ENCODE measurements around the gene KY.

The KY gene

DNA sequence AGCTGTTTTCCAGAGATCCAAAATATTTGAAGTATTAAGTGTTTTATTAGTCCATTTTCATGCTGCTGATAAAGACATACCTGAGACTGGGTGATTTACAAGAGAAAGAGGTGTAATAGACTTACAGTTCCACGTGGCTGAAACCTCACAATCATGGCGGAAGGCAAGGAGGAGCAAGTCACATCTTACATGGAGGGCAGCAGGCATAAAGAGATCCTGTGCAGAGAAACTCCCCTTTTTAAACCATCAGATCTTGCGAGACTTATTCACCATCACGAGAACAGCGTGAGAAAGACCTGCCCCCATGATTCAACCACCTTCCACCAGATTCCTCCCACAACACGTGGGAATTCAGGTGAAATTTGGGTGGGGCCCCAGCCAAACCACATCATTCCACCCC is 82.0 kb downstream of the KY start:
- DNase-seq (ENCODE audit: low read depth): no peak
- no peak overlapping the region for H3K4me3 ChIP-seq (ENCODE audit: low read depth, low read length)
- TF ChIP-seq CTCF (IDR thresholded peaks at IDR 0.05; ENCODE audit: low read depth, low read length): no peak

- DNase-seq (ENCODE audit: low read depth): peak; percentile 90
These were observed 83.2 kb downstream of the KY start for GRCh38 chr3:134567605-134568004.

GRCh38 chr3:134564991-134565390 is 85.8 kb downstream of the KY start:
- no peak for DNase-seq (ENCODE audit: low read depth)
- TF ChIP-seq CTCF (IDR thresholded peaks at IDR 0.05; ENCODE audit: low read depth, low read length): no peak
- TF ChIP-seq POLR2A (IDR thresholded peaks at IDR 0.05; ENCODE audit: extremely low read depth, insufficient read length): no peak
- TF ChIP-seq, protein P1, sequence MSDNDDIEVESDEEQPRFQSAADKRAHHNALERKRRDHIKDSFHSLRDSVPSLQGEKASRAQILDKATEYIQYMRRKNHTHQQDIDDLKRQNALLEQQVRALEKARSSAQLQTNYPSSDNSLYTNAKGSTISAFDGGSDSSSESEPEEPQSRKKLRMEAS (IDR thresholded peaks at IDR 0.05; ENCODE audit: low read depth, low read length): no peak
- no peak for TF ChIP-seq MYC (IDR thresholded peaks at IDR 0.05; ENCODE audit: low read depth, low read length)
- H3K4me3 ChIP-seq (ENCODE audit: low read depth, low read length): no peak overlapping the region

More at GRCh38 chr3:134567605-134568004, 83.2 kb downstream of the KY start:
- TF ChIP-seq POLR2A (IDR thresholded peaks at IDR 0.05; ENCODE audit: extremely low read depth, insufficient read length) (no peak), MYC (IDR thresholded peaks at IDR 0.05; ENCODE audit: low read depth, low read length) (no peak), CTCF (IDR thresholded peaks at IDR 0.05; ENCODE audit: low read depth, low read length) (no peak)
- TF ChIP-seq, protein P1 (IDR thresholded peaks at IDR 0.05; ENCODE audit: low read depth, low read length): no peak
- H3K4me3 ChIP-seq (ENCODE audit: low read depth, low read length): no peak overlapping the region

DNA sequence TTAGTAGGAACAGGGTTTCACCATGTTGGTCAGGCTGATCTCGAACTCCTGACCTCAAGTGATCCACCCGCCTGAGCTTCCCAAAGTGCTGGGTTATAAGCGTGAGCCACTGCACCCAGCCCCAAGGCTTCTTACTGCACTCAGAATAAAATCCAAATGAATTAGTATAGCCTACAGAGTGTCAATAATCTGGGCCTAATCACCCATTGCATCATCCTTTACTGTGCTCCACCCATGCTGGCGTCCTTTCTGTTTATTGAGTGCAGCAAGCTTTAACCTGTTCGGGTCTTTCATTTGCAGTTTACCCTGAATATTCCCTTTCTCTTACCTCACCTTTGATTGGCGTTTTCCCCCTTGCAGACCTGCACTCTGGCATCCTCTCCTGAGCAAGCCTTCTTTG is 87.2 kb downstream of the KY start:
- no peak overlapping the region for H3K4me3 ChIP-seq (ENCODE audit: low read depth, low read length)
- no peak for TF ChIP-seq CTCF (IDR thresholded peaks at IDR 0.05; ENCODE audit: low read depth, low read length)
- TF ChIP-seq, protein P1 (IDR thresholded peaks at IDR 0.05; ENCODE audit: low read depth, low read length): no peak
- TF ChIP-seq MYC (IDR thresholded peaks at IDR 0.05; ENCODE audit: low read depth, low read length): no peak
- no peak for TF ChIP-seq POLR2A (IDR thresholded peaks at IDR 0.05; ENCODE audit: extremely low read depth, insufficient read length)
- no peak for DNase-seq (ENCODE audit: low read depth)

DNA sequence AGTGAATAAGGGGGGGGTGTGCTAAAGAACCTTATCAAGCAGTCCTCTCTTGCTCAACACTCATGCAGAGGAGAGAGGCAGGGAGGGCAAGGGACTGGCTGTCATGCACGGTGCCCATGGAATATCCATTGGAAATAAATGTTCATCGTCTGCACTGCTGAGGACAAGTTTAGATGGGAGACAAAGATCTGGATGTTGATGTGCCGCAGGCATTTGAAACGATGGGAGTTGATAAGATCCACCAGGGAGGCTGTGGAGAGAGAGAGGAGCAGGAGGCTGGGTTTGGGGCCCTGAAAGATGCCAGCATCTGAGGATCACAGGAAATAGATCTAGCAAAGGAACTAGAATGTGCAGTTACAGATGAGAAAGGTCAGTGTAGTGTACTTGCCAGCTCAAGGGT is 88.8 kb downstream of the KY start:
- peak; percentile 20 for DNase-seq (ENCODE audit: low read depth)
- H3K4me3 ChIP-seq (ENCODE audit: low read depth, low read length): no peak overlapping the region
- TF ChIP-seq CTCF (IDR thresholded peaks at IDR 0.05; ENCODE audit: low read depth, low read length) (no peak), MYC (IDR thresholded peaks at IDR 0.05; ENCODE audit: low read depth, low read length) (no peak), POLR2A (IDR thresholded peaks at IDR 0.05; ENCODE audit: extremely low read depth, insufficient read length) (no peak)
- TF ChIP-seq, protein P1 (IDR thresholded peaks at IDR 0.05; ENCODE audit: low read depth, low read length): no peak

- no peak overlapping the region for H3K4me3 ChIP-seq (ENCODE audit: low read depth, low read length)
- peak; percentile 35 for DNase-seq (ENCODE audit: low read depth)
- TF ChIP-seq, protein P1 (IDR thresholded peaks at IDR 0.05; ENCODE audit: low read depth, low read length): no peak
- TF ChIP-seq CTCF (IDR thresholded peaks at IDR 0.05; ENCODE audit: low read depth, low read length): no peak
- TF ChIP-seq MYC (IDR thresholded peaks at IDR 0.05; ENCODE audit: low read depth, low read length): no peak
- TF ChIP-seq POLR2A (IDR thresholded peaks at IDR 0.05; ENCODE audit: extremely low read depth, insufficient read length): no peak
These were observed 91.2 kb downstream of the KY start for GRCh38 chr3:134559591-134559990.
